H1 (cell line): ENCODE results near the gene AKTIP. TPM values are rescaled to one million over a fixed set of nuclear protein-coding genes. Genes with fewer than 3 reads are reported as not detected.

Experiments
- CTCF ChIA-PET: fragments of 300-600 bp; sonication (Branson Sonifier 250); formaldehyde crosslinking; loops from one replicate; lab custom pipeline; 2021; ENCODE audit not compliant: partially characterized antibody; lab: Charles Lee
- POLR2A ChIA-PET: fragments of 300-600 bp; sonication (Branson Sonifier 250); formaldehyde crosslinking; loops from one replicate; lab custom pipeline; 2021; ENCODE audit warnings: inconsistent platforms; ENCODE audit not compliant: partially characterized antibody; lab: Charles Lee
- DNase-seq, 2 experiments: peaks; one replicate each; pipeline versions ENCODE4 v3.0.0 to v3.0.0-alpha.2; 2010 to 2022; ENCODE audit warnings: low spot score in 2 of 2, low read depth in 1 of 2, mixed read lengths in 1 of 2
- FAIRE-seq: peaks from 2 replicates; lab custom pipeline; 2011; peaks lifted over from hg19 to GRCh38; lab: Jason Lieb, UNC
- H2AFZ ChIP-seq: 2 replicates; pipeline ENCODE4 v1.8.1; 2012; ENCODE audit warnings: low read length, inconsistent platforms
- H2AK5ac ChIP-seq: 2 replicates; pipeline ENCODE4 v1.6.1; 2013; ENCODE audit warnings: low read depth, low read length
- H2BK120ac ChIP-seq: replicated peaks from 2 replicates; pipeline ENCODE3; 2013; ENCODE audit warnings: low read depth, low read length, inconsistent platforms
- H2BK12ac ChIP-seq: 2 replicates; pipeline ENCODE4 v1.6.1; 2013; ENCODE audit warnings: low read depth, low read length
- H2BK15ac ChIP-seq: 2 replicates; pipeline ENCODE4 v1.6.1; 2013; ENCODE audit warnings: low read length
- H2BK20ac ChIP-seq: 2 replicates; pipeline ENCODE4 v1.6.1; 2013; ENCODE audit warnings: low read length
- H2BK5ac ChIP-seq: 2 replicates; pipeline ENCODE4 v1.6.1; 2013; ENCODE audit warnings: low read depth, low read length
- H3K14ac ChIP-seq: 2 replicates; pipeline ENCODE4 v1.6.1; 2013; ENCODE audit warnings: inconsistent platforms; ENCODE audit not compliant: insufficient read length
- H3K18ac ChIP-seq: 2 replicates; pipeline ENCODE4 v1.6.1; 2013; ENCODE audit warnings: low read length; ENCODE audit errors: extremely low read depth
- H3K23ac ChIP-seq: 2 replicates; pipeline ENCODE4 v1.6.1; 2013; ENCODE audit warnings: inconsistent platforms; ENCODE audit not compliant: insufficient read length
- H3K23me2 ChIP-seq: 2 replicates; pipeline ENCODE4 v1.6.1; 2013; ENCODE audit warnings: low read depth, low read length
- H3K27ac ChIP-seq: 2 replicates; pipeline ENCODE4 v1.6.1; 2011; ENCODE audit warnings: low read depth, low read length, inconsistent platforms
- H3K27me3 ChIP-seq, 4 experiments: replicated peaks in 1 of 4; 1 replicate in 1 of 4; 2 replicates in 3 of 4; pipeline versions ENCODE4 v1.6.1 to v1.8.1; 2011 to 2013; ENCODE audit warnings: low read length in 3 of 4, mild to moderate bottlenecking in 3 of 4, inconsistent platforms in 2 of 4, mixed read lengths in 2 of 4, moderate library complexity in 1 of 4; ENCODE audit not compliant: control insufficient read depth in 3 of 4, insufficient read depth in 3 of 4; ENCODE audit errors: extremely low read depth in 1 of 4
- H3K36me3 ChIP-seq, 4 experiments: 2 replicates each; pipeline versions ENCODE4 v1.6.1 to v1.8.1; 2011 to 2013; ENCODE audit warnings: mild to moderate bottlenecking in 4 of 4, low read length in 3 of 4, moderate library complexity in 2 of 4, control low read depth in 1 of 4, inconsistent platforms in 1 of 4; ENCODE audit not compliant: insufficient read depth in 4 of 4, control insufficient read depth in 2 of 4
- H3K4ac ChIP-seq: replicated peaks from 2 replicates; pipeline ENCODE3; 2013; ENCODE audit warnings: low read length, low read depth, mixed read lengths, inconsistent platforms; ENCODE audit not compliant: insufficient read length
- H3K4me1 ChIP-seq, 4 experiments: replicated peaks in 1 of 4; 1 replicate in 1 of 4; 2 replicates in 3 of 4; pipeline versions ENCODE4 v1.6.1 to v1.8.1; 2011 to 2013; ENCODE audit warnings: low read length in 3 of 4, inconsistent platforms in 2 of 4, mixed read lengths in 1 of 4; ENCODE audit not compliant: insufficient read depth in 4 of 4, control insufficient read depth in 3 of 4
- H3K4me2 ChIP-seq, 2 experiments: 2 replicates each; pipeline versions ENCODE4 v1.6.1 to v1.8.1; 2011 to 2013; ENCODE audit warnings: low read depth in 2 of 2, low read length in 2 of 2, control low read depth in 1 of 2, inconsistent platforms in 1 of 2, mild to moderate bottlenecking in 1 of 2; ENCODE audit not compliant: insufficient read depth in 1 of 2
- H3K4me3 ChIP-seq, 4 experiments: fragments of 200-600, 300-600 bp in 1 of 4; sonication (generic), shearing (Covaris generic), sonication (Bioruptor Twin) in 1 of 4; 2 replicates each; pipeline versions ENCODE4 v1.5.1 to v1.8.1; 2011 to 2016; ENCODE audit warnings: low read length in 4 of 4, low read depth in 3 of 4, control low read depth in 2 of 4, inconsistent platforms in 2 of 4, mild to moderate bottlenecking in 2 of 4, mixed read lengths in 1 of 4, moderate library complexity in 1 of 4; ENCODE audit not compliant: insufficient read depth in 2 of 4; ENCODE audit errors: extremely low read depth in 1 of 4
- H3K56ac ChIP-seq: replicated peaks from 2 replicates; pipeline ENCODE3; 2013; ENCODE audit warnings: low read depth, mild to moderate bottlenecking, mixed read lengths, low read length, inconsistent platforms; ENCODE audit not compliant: insufficient read length
- H3K79me1 ChIP-seq: 2 replicates; pipeline ENCODE4 v1.6.1; 2013; ENCODE audit warnings: low read depth, low read length, control low read depth
- H3K79me2 ChIP-seq, 2 experiments: 2 replicates each; pipeline versions ENCODE4 v1.6.1 to v1.8.1; 2012 to 2013; ENCODE audit warnings: low read length in 2 of 2, mild to moderate bottlenecking in 2 of 2, inconsistent platforms in 1 of 2; ENCODE audit not compliant: insufficient read depth in 2 of 2, control insufficient read depth in 1 of 2
- H3K9ac ChIP-seq, 4 experiments: replicated peaks in 1 of 4; 1 replicate in 1 of 4; 2 replicates in 3 of 4; pipeline versions ENCODE4 v1.6.1 to v1.8.1; 2011 to 2013; ENCODE audit warnings: low read depth in 3 of 4, low read length in 3 of 4, control low read depth in 2 of 4, mild to moderate bottlenecking in 2 of 4, moderate library complexity in 2 of 4, inconsistent platforms in 1 of 4; ENCODE audit errors: extremely low read depth in 1 of 4
- H3K9me3 ChIP-seq, 2 experiments: 2 replicates each; pipeline versions ENCODE4 v1.6.1 to v1.8.1; 2012 to 2013; ENCODE audit warnings: mild to moderate bottlenecking in 2 of 2, moderate library complexity in 2 of 2, control low read depth in 1 of 2, inconsistent platforms in 1 of 2, low read depth in 1 of 2, low read length in 1 of 2, mixed read lengths in 1 of 2; ENCODE audit not compliant: insufficient read depth in 2 of 2
- H4K20me1 ChIP-seq, 2 experiments: replicated peaks in 1 of 2; 2 replicates each; pipeline versions ENCODE3 to v1.8.1; 2011 to 2013; ENCODE audit warnings: inconsistent platforms in 2 of 2, low read length in 2 of 2, mild to moderate bottlenecking in 1 of 2; ENCODE audit not compliant: insufficient read depth in 2 of 2, control insufficient read depth in 1 of 2
- H4K5ac ChIP-seq: 2 replicates; pipeline ENCODE4 v1.6.1; 2013; ENCODE audit warnings: low read length, low read depth, mixed read lengths, inconsistent platforms; ENCODE audit not compliant: insufficient read length
- H4K8ac ChIP-seq: 2 replicates; pipeline ENCODE4 v1.8.0; 2013; ENCODE audit warnings: mild to moderate bottlenecking, moderate library complexity, low read length, inconsistent platforms; ENCODE audit not compliant: insufficient read depth; ENCODE audit errors: extremely low read depth
- H4K91ac ChIP-seq: replicated peaks from 2 replicates; pipeline ENCODE3; 2013; ENCODE audit warnings: low read length, mixed read lengths, inconsistent platforms; ENCODE audit not compliant: insufficient read length
- SP2 ChIP-seq: IDR thresholded peaks from 2 replicates; pipeline ENCODE4 v1.6.1; 2012; ENCODE audit warnings: mild to moderate bottlenecking, low read length, inconsistent platforms
- TBP ChIP-seq: IDR thresholded peaks from 2 replicates; pipeline ENCODE4 v1.6.1; 2011; ENCODE audit warnings: low read depth, low read length, improper control_type of control experiment
- WGBS, 2 experiments: shearing (Covaris generic) in 1 of 2; methylation state at CpG; one replicate each; pipeline versions ENCODE4 v1.1.6 to v1.1.7; 2013 to 2015; ENCODE audit warnings: low lambda C conversion rate in 2 of 2, mixed read lengths in 2 of 2, inconsistent platforms in 1 of 2, low coverage in 1 of 2, missing lambda C conversion rate in 1 of 2; ENCODE audit not compliant: insufficient replicate concordance in 2 of 2, insufficient coverage in 1 of 2, insufficient read length in 1 of 2; ENCODE audit errors: extremely low coverage in 1 of 2, missing lambda C conversion rate in 1 of 2; 5-methylcytosine and 5-hydroxymethylcytosine counted together
- polyA plus RNA-seq, 7 experiments: library from polyadenylated mRNA; depleted of rRNA in 3 of 7; stranded (reverse) in 5 of 7; unstranded in 2 of 7; fragments of >200 nt in 5 of 7; fragments of 200-250 nt in 2 of 7; gene quantifications; 1 replicate in 5 of 7; 2 replicates in 1 of 7; 4 replicates in 1 of 7; pipeline versions ENCODE4 v1.2.1 to v1.2.3, GENCODE V29; 2011 to 2013; ENCODE audit warnings: missing spikeins in 2 of 7, mixed read lengths in 2 of 7
- total RNA-seq: library from RNA; stranded (reverse); fragmentation: NEBNext Ultra II Directional; extraction: Animal tissue kit (Norgen Biotek cat#: 25700); gene quantifications from 2 replicates; pipeline ENCODE4 v1.2.1, GENCODE V29; 2021

AKTIP gene
- total and polyA plus RNA-seq, 2 of the 8 experiments (the other 6 are each of a cell fraction or from before 2014, with no cell fraction given): 15.0 to 15.6 TPM

DNA sequence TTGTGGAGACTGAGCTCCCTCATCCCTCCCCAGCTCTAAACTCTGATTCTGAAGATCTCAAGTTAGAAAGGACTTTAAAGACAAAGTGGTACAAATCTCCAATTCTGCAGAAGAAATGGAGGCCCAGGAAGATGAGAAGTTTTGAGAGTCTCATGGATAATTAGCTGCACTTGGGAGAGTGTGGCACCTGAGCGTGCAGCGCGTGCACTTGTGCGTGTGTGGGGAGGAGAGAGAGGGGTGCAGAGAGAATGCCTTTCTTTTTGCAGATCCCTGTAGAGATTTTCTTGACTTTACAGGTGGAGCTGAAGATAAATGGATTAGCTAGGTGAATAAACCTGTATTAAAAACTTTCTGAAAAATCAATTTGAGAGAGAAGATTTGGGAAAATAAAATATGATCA lies 14.8 kb upstream of the AKTIP start:
- DNase-seq (no peak), FAIRE-seq (no peak)
- no peak for TF ChIP-seq TBP
- TF ChIP-seq SP2: no peak
- no peak overlapping the region for H3K27ac ChIP-seq
- no peak overlapping the region; the same call in 1 of the 2 replicates for H2BK12ac ChIP-seq
- no peaks in the 10 kb centered on the region for H3K27me3 ChIP-seq
- H4K20me1 ChIP-seq: no peaks in the 10 kb centered on the region
- H2AK5ac ChIP-seq: no peak overlapping the region
- no peak overlapping the region for H4K8ac ChIP-seq
- no peaks in the 10 kb centered on the region for H3K23me2 ChIP-seq
- no peak overlapping the region for H2BK120ac ChIP-seq
- H3K4me3 ChIP-seq: no peak overlapping the region
- H2BK15ac ChIP-seq: no peak overlapping the region
- H3K23ac ChIP-seq: no peak overlapping the region
- CTCF ChIA-PET: interaction anchor here (1.3 kb wide), 1 partner anchor 14 kb away, joined by 3 read pairs; no protein-coding TSS in a partner anchor
- no peaks in the 10 kb centered on the region for H3K36me3 ChIP-seq
- H3K4me1 ChIP-seq: no peaks in the 10 kb centered on the region
- no peak overlapping the region for H4K91ac ChIP-seq
- H3K4me2 ChIP-seq: no peak overlapping the region
- no peaks in the 10 kb centered on the region for H3K79me1 ChIP-seq
- no peak overlapping the region for H2BK5ac ChIP-seq
- POLR2A ChIA-PET: no interaction called here
- H3K14ac ChIP-seq: no peak overlapping the region
- no peak overlapping the region for H2AFZ ChIP-seq
- no peaks in the 10 kb centered on the region for H3K79me2 ChIP-seq
- H4K5ac ChIP-seq: no peak overlapping the region
- H3K56ac ChIP-seq: no peak overlapping the region
- H3K9ac ChIP-seq: no peak overlapping the region
- H2BK20ac ChIP-seq: no peak overlapping the region
- H3K9me3 ChIP-seq: peaks cover 7 to 9% of the 10 kb centered on the region in 2 experiments; a peak in 2 of 4 replicates
- no peak overlapping the region for H3K4ac ChIP-seq
- H3K18ac ChIP-seq: no peak overlapping the region
- 100% methylated on average over 4 of the region's 4 CpGs; no CpG with 5 or more reads in 1 of the 2 experiments for WGBS, 2 experiments
